ENCODE data around the gene PC. TPM values are rescaled to one million over a fixed set of nuclear protein-coding genes. Genes with fewer than 3 reads are reported as not detected.

The PC gene
- total and polyA plus RNA-seq, 9 of the 15 experiments (the other 6 are each of a cell fraction or from before 2014, with no cell fraction given), result 0.94 to 38.0 (median 8.7) TPM

GRCh38 chr11:66868726-66869566 lies 89.2 kb downstream of the PC start (continued):
- TF ChIP-seq BHLHE40 (IDR thresholded peaks at IDR 0.05; ENCODE audit: low read length) (peak; percentile 45; the same call in 1 of the 2 replicates), PATZ1 (CRISPR knock-in tag; IDR thresholded peaks at IDR 0.05; ENCODE audit: borderline replicate concordance) (no peak), RCOR1 (IDR thresholded peaks at IDR 0.05; ENCODE audit: borderline replicate concordance in 1 of 2, low read depth in 2 of 2, low read length in 2 of 2) (0 out of 4 replicates have a peak, but pooled peaks of 1 of the 2 experiments have one; percentile 36), POLR2G (IDR thresholded peaks at IDR 0.05; ENCODE audit: low read depth, low read length) (peak; percentile 48), ZKSCAN1 (IDR thresholded peaks at IDR 0.05; ENCODE audit: low read depth, low read length) (peak; percentile 34; the same call in 1 of the 2 replicates), OTX1 (CRISPR knock-in tag; IDR thresholded peaks at IDR 0.05) (no peak), SP1 (CRISPR knock-in tag; IDR thresholded peaks at IDR 0.05) (peak; percentile 87), ZNF280A (IDR thresholded peaks at IDR 0.05; ENCODE audit: low read depth, partially characterized antibody) (no peak), RBM22 (IDR thresholded peaks at IDR 0.05; ENCODE audit: low read depth, low read length, poor library complexity, severe bottlenecking) (peak; percentile 18), NRF1 (conservative IDR thresholded peaks at IDR 0.05 in 1 of 2, IDR thresholded peaks at IDR 0.05 in 1 of 2) (peak; percentile 56 to 66), FOXK1 (CRISPR knock-in tag; IDR thresholded peaks at IDR 0.05; ENCODE audit: borderline replicate concordance) (no peak), MAZ (CRISPR knock-in tag; conservative IDR thresholded peaks at IDR 0.05 in 1 of 2, IDR thresholded peaks at IDR 0.05 in 1 of 2) (peak in 1 of 2 experiments; percentile 70; a peak in 2 of 4 replicates), MITF (IDR thresholded peaks at IDR 0.05) (no peak)
- TF ChIP-seq, protein P1, sequence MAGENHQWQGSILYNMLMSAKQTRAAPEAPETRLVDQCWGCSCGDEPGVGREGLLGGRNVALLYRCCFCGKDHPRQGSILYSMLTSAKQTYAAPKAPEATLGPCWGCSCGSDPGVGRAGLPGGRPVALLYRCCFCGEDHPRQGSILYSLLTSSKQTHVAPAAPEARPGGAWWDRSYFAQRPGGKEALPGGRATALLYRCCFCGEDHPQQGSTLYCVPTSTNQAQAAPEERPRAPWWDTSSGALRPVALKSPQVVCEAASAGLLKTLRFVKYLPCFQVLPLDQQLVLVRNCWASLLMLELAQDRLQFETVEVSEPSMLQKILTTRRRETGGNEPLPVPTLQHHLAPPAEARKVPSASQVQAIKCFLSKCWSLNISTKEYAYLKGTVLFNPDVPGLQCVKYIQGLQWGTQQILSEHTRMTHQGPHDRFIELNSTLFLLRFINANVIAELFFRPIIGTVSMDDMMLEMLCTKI (IDR thresholded peaks at IDR 0.05; ENCODE audit: partially characterized antibody), result no peak
- TF ChIP-seq, protein P2, sequence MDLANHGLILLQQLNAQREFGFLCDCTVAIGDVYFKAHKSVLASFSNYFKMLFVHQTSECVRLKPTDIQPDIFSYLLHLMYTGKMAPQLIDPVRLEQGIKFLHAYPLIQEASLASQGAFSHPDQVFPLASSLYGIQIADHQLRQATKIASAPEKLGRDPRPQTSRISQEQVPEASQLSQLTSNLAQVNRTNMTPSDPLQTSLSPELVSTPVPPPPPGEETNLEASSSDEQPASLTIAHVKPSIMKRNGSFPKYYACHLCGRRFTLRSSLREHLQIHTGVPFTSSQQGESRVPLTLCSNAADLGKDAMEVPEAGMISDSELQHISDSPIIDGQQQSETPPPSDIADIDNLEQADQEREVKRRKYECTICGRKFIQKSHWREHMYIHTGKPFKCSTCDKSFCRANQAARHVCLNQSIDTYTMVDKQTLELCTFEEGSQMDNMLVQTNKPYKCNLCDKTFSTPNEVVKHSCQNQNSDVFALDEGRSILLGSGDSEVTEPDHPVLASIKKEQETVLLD (IDR thresholded peaks at IDR 0.05), result peak; percentile 69; the same call in 1 of the 2 replicates
- TF ChIP-seq, protein P3, sequence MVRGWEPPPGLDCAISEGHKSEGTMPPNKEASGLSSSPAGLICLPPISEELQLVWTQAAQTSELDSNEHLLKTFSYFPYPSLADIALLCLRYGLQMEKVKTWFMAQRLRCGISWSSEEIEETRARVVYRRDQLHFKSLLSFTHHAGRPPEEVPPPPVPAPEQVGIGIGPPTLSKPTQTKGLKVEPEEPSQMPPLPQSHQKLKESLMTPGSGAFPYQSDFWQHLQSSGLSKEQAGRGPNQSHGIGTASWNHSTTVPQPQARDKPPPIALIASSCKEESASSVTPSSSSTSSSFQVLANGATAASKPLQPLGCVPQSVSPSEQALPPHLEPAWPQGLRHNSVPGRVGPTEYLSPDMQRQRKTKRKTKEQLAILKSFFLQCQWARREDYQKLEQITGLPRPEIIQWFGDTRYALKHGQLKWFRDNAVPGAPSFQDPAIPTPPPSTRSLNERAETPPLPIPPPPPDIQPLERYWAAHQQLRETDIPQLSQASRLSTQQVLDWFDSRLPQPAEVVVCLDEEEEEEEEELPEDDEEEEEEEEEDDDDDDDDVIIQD (CRISPR knock-in tag; IDR thresholded peaks at IDR 0.05), result no peak
